SK-N-SH (cell line): Measurements from ENCODE around the gene KLC1. TPM values are rescaled to one million over a fixed set of nuclear protein-coding genes. Genes with fewer than 3 reads are reported as not detected.
A peak's percentile ranks its signal among the peaks of the same experiment; 100 is the strongest.

Experiments
- CTCF ChIA-PET: fragments of 300-600, 350-600 bp; formaldehyde crosslinking; extraction: SDS; loops from one replicate; lab custom pipeline; 2021; lab: Yijun Ruan, JAX
- POLR2A ChIA-PET: fragments of 350-600 bp; sonication (Branson Sonifier 250); formaldehyde crosslinking; extraction: SDS; loops from one replicate; lab custom pipeline; 2020; ENCODE audit warnings: antibody characterized with exemption, inconsistent platforms; lab: Yijun Ruan, JAX
- DNase-seq: peaks from one replicate; pipeline ENCODE4 v3.0.0; 2012
- H2AFZ ChIP-seq: fragments of 200-600 bp; sonication (generic); 2 replicates; pipeline ENCODE4 v1.8.1; 2016; ENCODE audit warnings: antibody characterized with exemption, mild to moderate bottlenecking, low read depth
- H3F3A ChIP-seq: fragments of 200-600 bp; sonication (generic); replicated peaks from 2 replicates; pipeline ENCODE3; 2016; ENCODE audit warnings: antibody characterized with exemption, mild to moderate bottlenecking; ENCODE audit not compliant: insufficient read depth
- H3K27ac ChIP-seq, 2 experiments: fragments of 200-500 bp in 1 of 2; fragments of 200-600 bp in 1 of 2; sonication (Bioruptor generic) in 1 of 2; sonication (generic), shearing (Covaris generic) in 1 of 2; 2 replicates each; pipeline versions ENCODE4 v1.5.1 to v1.6.1; 2014 to 2016; ENCODE audit warnings: low read depth in 2 of 2, inconsistent platforms in 1 of 2, low read length in 1 of 2, mild to moderate bottlenecking in 1 of 2, mixed read lengths in 1 of 2
- H3K27me3 ChIP-seq: fragments of 200-600 bp; sonication (generic), shearing (Covaris generic); 2 replicates; pipeline ENCODE4 v1.6.1; 2016; ENCODE audit warnings: mixed run types; ENCODE audit not compliant: insufficient read depth
- H3K36me3 ChIP-seq, 2 experiments: fragments of 200-500 bp in 1 of 2; fragments of 200-600 bp in 1 of 2; sonication (Bioruptor generic) in 1 of 2; sonication (generic) in 1 of 2; replicated peaks in 1 of 2; 2 replicates each; pipeline versions ENCODE3 to v1.5.1; 2014 to 2016; ENCODE audit warnings: low read length in 1 of 2, mild to moderate bottlenecking in 1 of 2; ENCODE audit not compliant: insufficient read depth in 2 of 2, control insufficient read depth in 1 of 2
- H3K4me1 ChIP-seq, 2 experiments: fragments of 200-500 bp in 1 of 2; fragments of 200-600 bp in 1 of 2; sonication (Bioruptor generic) in 1 of 2; sonication (generic), shearing (Covaris generic) in 1 of 2; 2 replicates each; pipeline versions ENCODE4 v1.5.1 to v1.6.1; 2014 to 2016; ENCODE audit warnings: low read depth in 1 of 2, low read length in 1 of 2, mixed run types in 1 of 2; ENCODE audit not compliant: insufficient read depth in 2 of 2, control insufficient read depth in 1 of 2
- H3K4me2 ChIP-seq: fragments of 200-600 bp; sonication (generic), shearing (Covaris generic); 2 replicates; pipeline ENCODE4 v1.6.1; 2017; ENCODE audit warnings: mixed run types
- H3K4me3 ChIP-seq, 2 experiments: fragments of 200-500 bp in 1 of 2; fragments of 200-600 bp in 1 of 2; sonication (Bioruptor generic) in 1 of 2; sonication (generic), shearing (Covaris generic) in 1 of 2; 2 replicates each; pipeline versions ENCODE4 v1.5.1 to v1.8.1; 2014 to 2016; ENCODE audit warnings: low read depth in 2 of 2, inconsistent platforms in 1 of 2, low read length in 1 of 2, mild to moderate bottlenecking in 1 of 2, mixed read lengths in 1 of 2, moderate library complexity in 1 of 2
- H3K79me2 ChIP-seq: fragments of 200-600 bp; sonication (generic); 2 replicates; pipeline ENCODE4 v1.8.1; 2017; ENCODE audit warnings: mild to moderate bottlenecking; ENCODE audit not compliant: insufficient read depth
- H3K9ac ChIP-seq: fragments of 200-600 bp; sonication (generic); 2 replicates; pipeline ENCODE4 v1.6.1; 2017; ENCODE audit warnings: mixed run types
- H3K9me2 ChIP-seq: fragments of 200-600 bp; sonication (generic); 2 replicates; pipeline ENCODE4 v1.6.1; 2017; ENCODE audit warnings: mixed run types
- H3K9me3 ChIP-seq: fragments of 200-600 bp; sonication (generic); 2 replicates; pipeline ENCODE4 v1.6.1; 2017; ENCODE audit warnings: mixed run types, mild to moderate bottlenecking, moderate library complexity
- H4K20me1 ChIP-seq: fragments of 200-600 bp; sonication (generic); 2 replicates; pipeline ENCODE4 v1.6.1; 2017; ENCODE audit warnings: mild to moderate bottlenecking, mixed run types; ENCODE audit not compliant: insufficient read depth
- CTCF ChIP-seq: fragments of 200-600 bp; sonication (generic); IDR thresholded peaks from 2 replicates; pipeline ENCODE4 v1.6.1; 2017; ENCODE audit warnings: antibody characterized with exemption, mild to moderate bottlenecking, moderate library complexity
- GABPA ChIP-seq: IDR thresholded peaks from 2 replicates; pipeline ENCODE4 v1.4.0; 2012; ENCODE audit warnings: low read depth, mild to moderate bottlenecking
- NFIC ChIP-seq: IDR thresholded peaks from 2 replicates; pipeline ENCODE4 v1.4.0; 2012; ENCODE audit warnings: borderline replicate concordance
- PBX3 ChIP-seq: IDR thresholded peaks from 2 replicates; pipeline ENCODE4; 2012
- RAD21 ChIP-seq: IDR thresholded peaks from 2 replicates; pipeline ENCODE4 v1.6.1; 2012; ENCODE audit warnings: mild to moderate bottlenecking, low read length
- RCOR1 ChIP-seq: fragments of 150-350 bp; IDR thresholded peaks from 2 replicates; pipeline ENCODE4 v1.6.1; 2017; ENCODE audit warnings: antibody characterized with exemption, low read length
- REST ChIP-seq: IDR thresholded peaks from 2 replicates; pipeline ENCODE4 v1.6.1; 2012; ENCODE audit warnings: mild to moderate bottlenecking, low read depth, low read length, moderate library complexity
- SIN3A ChIP-seq: IDR thresholded peaks from 2 replicates; pipeline ENCODE4 v1.6.1; 2012; ENCODE audit warnings: low read depth, mild to moderate bottlenecking, low read length, moderate library complexity, borderline replicate concordance
- WGBS: methylation state at CpG from one replicate; pipeline ENCODE4 v1.1.6; 2017; ENCODE audit warnings: low lambda C conversion rate; 5-methylcytosine and 5-hydroxymethylcytosine counted together
- polyA plus RNA-seq, 3 experiments: library from polyadenylated mRNA; depleted of rRNA; stranded (reverse); fragments of >200 nt; gene quantifications; 2 replicates each; pipeline ENCODE4 v1.2.3, GENCODE V29; 2012
- small RNA-seq, 7 experiments: library from RNA; depleted of rRNA; stranded (forward); fragments of <200 nt; gene quantifications; one replicate each; pipeline ENCODE3, GENCODE V24; 2012

Gene KLC1
- polyA plus RNA-seq, 1 of the 3 experiments (the other 2 are of a cell fraction): 308 TPM

DNA sequence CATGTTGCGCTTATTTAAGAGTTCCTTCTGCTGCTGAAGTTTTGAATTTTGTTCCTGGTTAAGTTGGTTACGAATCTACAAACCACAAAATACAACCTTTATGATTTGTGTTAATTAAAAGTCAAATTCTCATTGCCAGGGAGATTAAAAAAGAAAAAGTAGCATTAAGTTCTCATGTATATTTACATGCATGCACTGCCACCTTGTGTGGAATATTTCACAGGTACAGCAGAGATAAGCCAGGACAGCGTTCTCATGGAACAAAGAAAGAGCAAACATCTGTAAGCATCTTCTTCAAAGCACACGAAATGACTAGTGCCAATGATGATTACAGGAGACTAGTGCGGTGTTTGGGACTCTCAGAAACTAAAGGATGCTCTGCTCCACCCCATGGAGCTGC, 120.8 kb downstream of the KLC1 start:
- DNase-seq: no peak
- no peaks in the 10 kb centered on the region for H3F3A ChIP-seq
- CTCF ChIA-PET: interaction anchor here (1.2 kb wide), 1 partner anchor 14 kb away, joined by 3 read pairs; no protein-coding TSS in a partner anchor

More for the DNA sequence above, 120.8 kb downstream of the KLC1 start:
- H3K79me2 ChIP-seq: no peaks in the 10 kb centered on the region
- no peak overlapping the region for H3K4me3 ChIP-seq
- no peaks in the 10 kb centered on the region for H3K4me1 ChIP-seq
- POLR2A ChIA-PET: no interaction called here
- no peaks in the 10 kb centered on the region for H4K20me1 ChIP-seq
- 82% methylated on average over 5 of the region's 5 CpGs for WGBS
- H2AFZ ChIP-seq: no peak overlapping the region
- H3K4me2 ChIP-seq: no peak overlapping the region
- peaks cover 0 to 12% of the 10 kb centered on the region in 2 experiments for H3K36me3 ChIP-seq
- TF ChIP-seq RAD21 (peak; percentile 17), PBX3 (no peak), NFIC (no peak), RCOR1 (no peak), SIN3A (no peak), GABPA (no peak), REST (no peak), CTCF (0 out of 2 replicates have a peak, but pooled peaks have one; percentile 7)
- H3K9me3 ChIP-seq: no peaks in the 10 kb centered on the region
- H3K9me2 ChIP-seq: no peaks in the 10 kb centered on the region
- H3K9ac ChIP-seq: no peak overlapping the region
- H3K27me3 ChIP-seq: no peaks in the 10 kb centered on the region
- H3K27ac ChIP-seq: no peak overlapping the region

Small RNA genes lying within 50 kb of the gene (small RNA-seq; reads per million reads assigned to genes)
- gene RF00019: 0 reads per million in 7 experiments

Other genes with a start within 250 kb of the KLC1 start
- 73.4 and 94.5 TPM in 2 replicates for gene MARK3, start 243.8 kb upstream of the KLC1 start, polyA plus RNA-seq (2012; rRNA removed)
- gene CKB, start 106.4 kb upstream of the KLC1 start, polyA plus RNA-seq (2012; rRNA removed): 47.6 and 53.0 TPM in 2 replicates
- 15.8 and 18.1 TPM in 2 replicates for gene TRMT61A, start 100.0 kb upstream of the KLC1 start, polyA plus RNA-seq (2012; rRNA removed)
- gene BAG5, start 66.6 kb upstream of the KLC1 start, polyA plus RNA-seq (2012; rRNA removed): 5.2 and 5.9 TPM in 2 replicates
- 25.2 and 25.4 TPM in 2 replicates for gene COA8, start 66.3 kb upstream of the KLC1 start, polyA plus RNA-seq (2012; rRNA removed)
- gene XRCC3, start 86.2 kb downstream of the KLC1 start, polyA plus RNA-seq (2012; rRNA removed): 10.7 and 11.7 TPM in 2 replicates
- gene ZFYVE21, start 86.6 kb downstream of the KLC1 start, polyA plus RNA-seq (2012; rRNA removed): 82.1 and 85.3 TPM in 2 replicates
- gene PPP1R13B, start 218.4 kb downstream of the KLC1 start, polyA plus RNA-seq (2012; rRNA removed): 5.1 and 5.7 TPM in 2 replicates